ENCODE measurements around the gene HDX.
A peak's percentile ranks its signal among the peaks of the same experiment; 100 is the strongest.

Gene HDX

GRCh38 chrX:84339507-84340364, 162.5 kb downstream of the HDX start:
- peak; percentile 85 for ATAC-seq
- TF ChIP-seq POU6F1 (CRISPR knock-in tag; IDR thresholded peaks at IDR 0.05; ENCODE audit: borderline replicate concordance, low read depth) (no peak), CSDC2 (CRISPR knock-in tag; IDR thresholded peaks at IDR 0.05) (no peak), ZFP30 (CRISPR knock-in tag; IDR thresholded peaks at IDR 0.05) (no peak), OSR1 (CRISPR knock-in tag; IDR thresholded peaks at IDR 0.05) (no peak), TOX (CRISPR knock-in tag; IDR thresholded peaks at IDR 0.05; ENCODE audit: borderline replicate concordance) (no peak), ZFP3 (CRISPR knock-in tag; IDR thresholded peaks at IDR 0.05) (no peak), SNAI2 (CRISPR knock-in tag; IDR thresholded peaks at IDR 0.05) (no peak), ZNF565 (CRISPR knock-in tag; conservative IDR thresholded peaks at IDR 0.05; ENCODE audit: low read depth) (no peak)
- TF ChIP-seq, protein P1, sequence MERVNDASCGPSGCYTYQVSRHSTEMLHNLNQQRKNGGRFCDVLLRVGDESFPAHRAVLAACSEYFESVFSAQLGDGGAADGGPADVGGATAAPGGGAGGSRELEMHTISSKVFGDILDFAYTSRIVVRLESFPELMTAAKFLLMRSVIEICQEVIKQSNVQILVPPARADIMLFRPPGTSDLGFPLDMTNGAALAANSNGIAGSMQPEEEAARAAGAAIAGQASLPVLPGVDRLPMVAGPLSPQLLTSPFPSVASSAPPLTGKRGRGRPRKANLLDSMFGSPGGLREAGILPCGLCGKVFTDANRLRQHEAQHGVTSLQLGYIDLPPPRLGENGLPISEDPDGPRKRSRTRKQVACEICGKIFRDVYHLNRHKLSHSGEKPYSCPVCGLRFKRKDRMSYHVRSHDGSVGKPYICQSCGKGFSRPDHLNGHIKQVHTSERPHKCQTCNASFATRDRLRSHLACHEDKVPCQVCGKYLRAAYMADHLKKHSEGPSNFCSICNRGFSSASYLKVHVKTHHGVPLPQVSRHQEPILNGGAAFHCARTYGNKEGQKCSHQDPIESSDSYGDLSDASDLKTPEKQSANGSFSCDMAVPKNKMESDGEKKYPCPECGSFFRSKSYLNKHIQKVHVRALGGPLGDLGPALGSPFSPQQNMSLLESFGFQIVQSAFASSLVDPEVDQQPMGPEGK (CRISPR knock-in tag; IDR thresholded peaks at IDR 0.05; ENCODE audit: borderline replicate concordance) = no peak

DNA sequence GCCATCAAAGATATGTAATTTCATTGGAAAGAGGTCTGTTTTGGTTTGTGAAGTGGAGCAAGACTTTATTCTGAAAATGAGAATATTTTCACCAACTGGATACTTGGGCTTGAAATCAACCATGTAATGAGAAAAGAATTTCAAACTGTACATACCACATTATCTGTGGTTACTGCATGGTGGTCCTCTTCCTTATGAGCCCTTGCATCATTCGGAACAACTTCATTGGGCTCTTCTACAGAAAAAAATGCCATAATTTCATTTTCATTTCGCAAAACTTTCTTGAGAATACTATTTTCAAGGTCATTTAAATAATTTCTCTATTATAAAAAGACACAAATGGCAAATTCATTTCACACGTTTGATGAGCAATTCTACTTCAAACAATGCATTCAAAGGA, 165.6 kb downstream of the HDX start:
- ATAC-seq = no peak
- no peak for TF ChIP-seq TOX (CRISPR knock-in tag; IDR thresholded peaks at IDR 0.05; ENCODE audit: borderline replicate concordance)
- no peak for TF ChIP-seq OSR1 (CRISPR knock-in tag; IDR thresholded peaks at IDR 0.05)
- TF ChIP-seq BACH2 (CRISPR knock-in tag; IDR thresholded peaks at IDR 0.05; ENCODE audit: borderline replicate concordance) = no peak
- TF ChIP-seq, protein P2, sequence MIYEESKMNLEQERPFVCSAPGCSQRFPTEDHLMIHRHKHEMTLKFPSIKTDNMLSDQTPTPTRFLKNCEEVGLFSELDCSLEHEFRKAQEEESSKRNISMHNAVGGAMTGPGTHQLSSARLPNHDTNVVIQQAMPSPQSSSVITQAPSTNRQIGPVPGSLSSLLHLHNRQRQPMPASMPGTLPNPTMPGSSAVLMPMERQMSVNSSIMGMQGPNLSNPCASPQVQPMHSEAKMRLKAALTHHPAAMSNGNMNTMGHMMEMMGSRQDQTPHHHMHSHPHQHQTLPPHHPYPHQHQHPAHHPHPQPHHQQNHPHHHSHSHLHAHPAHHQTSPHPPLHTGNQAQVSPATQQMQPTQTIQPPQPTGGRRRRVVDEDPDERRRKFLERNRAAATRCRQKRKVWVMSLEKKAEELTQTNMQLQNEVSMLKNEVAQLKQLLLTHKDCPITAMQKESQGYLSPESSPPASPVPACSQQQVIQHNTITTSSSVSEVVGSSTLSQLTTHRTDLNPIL (CRISPR knock-in tag; IDR thresholded peaks at IDR 0.05; ENCODE audit: low read depth) = no peak
- TF ChIP-seq ISL1 (CRISPR knock-in tag; IDR thresholded peaks at IDR 0.05) = no peak
- TF ChIP-seq ZNF565 (CRISPR knock-in tag; conservative IDR thresholded peaks at IDR 0.05; ENCODE audit: low read depth) = no peak

GRCh38 chrX:84335121-84335520, 167.1 kb downstream of the HDX start:
- TF ChIP-seq GLIS3 (CRISPR knock-in tag; IDR thresholded peaks at IDR 0.05) (no peak), SNAI2 (CRISPR knock-in tag; IDR thresholded peaks at IDR 0.05) (no peak), PPARA (CRISPR knock-in tag; IDR thresholded peaks at IDR 0.05; ENCODE audit: borderline replicate concordance) (no peak), CSDC2 (CRISPR knock-in tag; IDR thresholded peaks at IDR 0.05) (no peak), ZFP30 (CRISPR knock-in tag; IDR thresholded peaks at IDR 0.05) (no peak), ZFP3 (CRISPR knock-in tag; IDR thresholded peaks at IDR 0.05) (no peak), RARB (CRISPR knock-in tag; IDR thresholded peaks at IDR 0.05) (no peak)
- no peak for ATAC-seq

- TF ChIP-seq TCF4 (CRISPR knock-in tag; IDR thresholded peaks at IDR 0.05; ENCODE audit: borderline replicate concordance) = no peak
- TF ChIP-seq POU6F1 (CRISPR knock-in tag; IDR thresholded peaks at IDR 0.05; ENCODE audit: borderline replicate concordance, low read depth) = no peak
- TF ChIP-seq SNAI2 (CRISPR knock-in tag; IDR thresholded peaks at IDR 0.05) = no peak
- no peak for TF ChIP-seq OSR1 (CRISPR knock-in tag; IDR thresholded peaks at IDR 0.05)
- no peak for TF ChIP-seq ESRRG (CRISPR knock-in tag; IDR thresholded peaks at IDR 0.05)
- TF ChIP-seq, protein P1 (CRISPR knock-in tag; IDR thresholded peaks at IDR 0.05; ENCODE audit: borderline replicate concordance) = no peak
- TF ChIP-seq GLIS3 (CRISPR knock-in tag; IDR thresholded peaks at IDR 0.05) = no peak
- TF ChIP-seq CSDC2 (CRISPR knock-in tag; IDR thresholded peaks at IDR 0.05) = no peak
- no peak for TF ChIP-seq CSRNP3 (CRISPR knock-in tag; IDR thresholded peaks at IDR 0.05)
- TF ChIP-seq ISL1 (CRISPR knock-in tag; IDR thresholded peaks at IDR 0.05) = no peak
- ATAC-seq = no peak
These were observed 180.0 kb downstream of the HDX start for GRCh38 chrX:84322083-84322827.
